HTERT RPE-1 (cell line): ENCODE results near the gene DNAH17.

Experiments
- in situ Hi-C: fragments of 300-500 bp; cut with MboI; formaldehyde crosslinking; loops from 4 replicates; pipeline ENCODE4 v1.14.3; 2020; ENCODE audit warnings: low sequenced_read_pairs

DNAH17 gene

DNA sequence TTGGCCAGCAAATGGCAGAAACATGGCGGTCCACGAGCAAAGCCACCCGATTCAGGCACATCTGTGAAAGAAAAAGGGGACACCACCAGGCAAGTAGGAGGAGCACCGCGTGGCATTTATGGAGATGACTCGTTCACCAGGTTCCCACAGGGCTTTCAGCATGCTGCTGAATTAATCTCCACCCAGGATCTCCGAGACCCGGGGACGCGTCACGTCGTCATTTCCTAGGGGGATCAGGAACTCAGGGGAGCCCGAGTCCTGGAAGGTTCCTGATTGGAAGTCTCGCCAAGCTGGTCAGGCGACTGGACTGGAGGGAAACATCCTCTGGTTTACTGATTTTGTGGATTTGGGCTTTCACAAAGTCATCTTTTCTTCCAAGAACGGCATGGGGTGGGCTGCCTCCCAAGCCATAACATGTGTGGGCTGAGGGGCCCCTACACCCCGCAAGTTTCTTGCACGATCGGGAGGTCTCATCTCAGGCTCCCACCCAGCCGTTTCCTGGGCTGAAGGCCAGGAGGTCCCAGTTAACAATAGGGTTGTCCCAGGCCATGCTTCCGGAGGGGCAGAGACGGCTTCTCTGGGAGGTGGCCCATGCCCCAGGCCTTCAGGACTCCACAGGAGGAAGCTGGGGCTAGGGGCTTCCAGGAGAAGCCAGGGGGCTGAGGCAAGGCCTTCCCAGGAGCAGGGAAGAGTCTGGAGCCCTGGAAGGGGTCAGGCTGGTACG is 645 bp downstream of the DNAH17 start:
- in situ Hi-C loops: no loop called here

GRCh38 chr17:78575899-78576298 is 1.3 kb downstream of the DNAH17 start:
- in situ Hi-C loops: no loop called here

- in situ Hi-C loops: no loop called here
Observed at GRCh38 chr17:78575340-78575739, 1.9 kb downstream of the DNAH17 start.

GRCh38 chr17:78573955-78574354 is 3.2 kb downstream of the DNAH17 start:
- in situ Hi-C loops: no loop called here

- in situ Hi-C loops: no loop called here
Observed at GRCh38 chr17:78572239-78573205, 4.7 kb downstream of the DNAH17 start.

DNA sequence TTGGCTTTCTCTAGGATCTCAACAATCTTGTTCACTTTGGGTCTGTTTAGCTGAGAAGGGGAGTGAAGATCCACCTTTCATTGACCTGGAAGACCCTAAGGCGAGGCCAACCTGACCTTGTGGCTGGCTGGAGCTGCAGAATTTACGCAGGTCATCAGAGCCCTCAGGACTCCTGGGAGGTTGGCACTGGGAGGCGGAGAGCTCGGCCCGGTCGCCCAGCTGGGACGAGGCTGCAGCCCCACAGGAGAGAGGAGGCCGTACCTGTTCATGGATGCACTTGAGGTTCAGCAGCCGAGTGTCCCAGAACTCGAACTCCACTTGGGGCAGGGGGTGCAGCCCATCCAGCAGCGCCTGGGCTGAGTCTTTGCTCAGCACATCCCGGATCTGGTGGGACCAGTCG is 5.9 kb downstream of the DNAH17 start:
- in situ Hi-C loops: no loop called here

- in situ Hi-C loops: no loop called here
Observed at GRCh38 chr17:78568494-78569115, 8.6 kb downstream of the DNAH17 start.

- in situ Hi-C loops: no loop called here
Observed at GRCh38 chr17:78567991-78568390, 9.2 kb downstream of the DNAH17 start.

DNA sequence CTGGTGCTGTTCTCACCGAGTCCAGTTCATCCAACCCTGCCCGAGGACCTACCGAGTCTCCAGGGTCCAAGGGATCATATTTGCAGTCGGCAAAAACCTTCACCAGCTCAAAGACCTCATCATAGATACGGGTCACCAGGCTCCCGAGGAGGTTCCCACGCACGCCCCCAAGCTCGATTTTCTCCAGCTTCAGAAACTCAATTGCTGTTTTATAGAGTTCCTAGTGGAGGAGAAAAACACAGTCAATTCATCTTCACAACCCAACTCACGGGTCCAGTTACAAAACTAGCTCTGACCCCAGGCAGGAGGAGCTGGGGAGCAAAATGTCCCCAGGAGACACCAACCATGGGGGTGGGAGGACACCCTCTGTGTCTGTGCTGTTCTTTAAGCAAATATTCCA is 10.2 kb downstream of the DNAH17 start:
- in situ Hi-C loops: no loop called here

- in situ Hi-C loops: no loop called here
Observed at GRCh38 chr17:78563189-78564145, 13.7 kb downstream of the DNAH17 start.

DNA sequence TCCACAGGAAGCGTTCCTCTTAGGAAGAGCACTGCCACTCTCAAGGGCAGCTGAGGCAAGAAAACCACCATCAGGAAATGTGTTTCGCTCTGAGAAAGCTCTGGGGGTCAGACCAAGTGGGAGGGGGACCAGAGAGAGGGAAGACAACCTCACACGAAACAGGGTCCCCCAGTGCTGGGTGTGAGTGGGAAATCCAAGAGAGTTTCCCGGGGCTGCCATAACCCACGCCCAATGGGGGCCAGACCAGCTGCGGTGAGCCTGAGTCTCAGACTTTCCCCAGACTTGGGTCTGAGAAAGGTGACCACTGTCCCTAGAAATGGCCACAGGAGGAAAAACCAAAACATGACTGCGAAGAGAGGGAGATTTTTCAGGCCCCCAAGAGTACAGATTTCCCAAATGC is 14.5 kb downstream of the DNAH17 start:
- in situ Hi-C loops: no loop called here

- in situ Hi-C loops: no loop called here
Observed at GRCh38 chr17:78561166-78561565, 16.0 kb downstream of the DNAH17 start.

DNA sequence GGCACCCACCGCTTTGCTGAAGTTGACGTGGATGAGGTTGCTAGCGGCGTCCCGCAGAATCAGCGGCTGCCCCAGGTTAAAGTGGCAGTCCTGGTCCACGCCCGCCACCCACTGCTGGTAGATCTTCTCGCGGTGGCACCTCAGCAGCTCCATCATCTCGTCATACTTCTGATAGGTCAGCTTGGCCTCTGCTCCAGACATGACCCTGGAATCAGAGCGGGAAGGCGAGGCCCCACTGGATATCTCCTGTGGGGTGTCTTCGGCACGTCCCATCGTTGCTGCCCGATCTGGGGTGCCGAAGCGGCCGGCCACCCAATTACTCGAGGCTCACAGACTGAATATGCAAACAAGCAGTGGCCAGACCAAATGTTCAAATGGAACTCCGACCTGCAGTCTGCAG is 16.5 kb downstream of the DNAH17 start:
- in situ Hi-C loops: no loop called here

DNA sequence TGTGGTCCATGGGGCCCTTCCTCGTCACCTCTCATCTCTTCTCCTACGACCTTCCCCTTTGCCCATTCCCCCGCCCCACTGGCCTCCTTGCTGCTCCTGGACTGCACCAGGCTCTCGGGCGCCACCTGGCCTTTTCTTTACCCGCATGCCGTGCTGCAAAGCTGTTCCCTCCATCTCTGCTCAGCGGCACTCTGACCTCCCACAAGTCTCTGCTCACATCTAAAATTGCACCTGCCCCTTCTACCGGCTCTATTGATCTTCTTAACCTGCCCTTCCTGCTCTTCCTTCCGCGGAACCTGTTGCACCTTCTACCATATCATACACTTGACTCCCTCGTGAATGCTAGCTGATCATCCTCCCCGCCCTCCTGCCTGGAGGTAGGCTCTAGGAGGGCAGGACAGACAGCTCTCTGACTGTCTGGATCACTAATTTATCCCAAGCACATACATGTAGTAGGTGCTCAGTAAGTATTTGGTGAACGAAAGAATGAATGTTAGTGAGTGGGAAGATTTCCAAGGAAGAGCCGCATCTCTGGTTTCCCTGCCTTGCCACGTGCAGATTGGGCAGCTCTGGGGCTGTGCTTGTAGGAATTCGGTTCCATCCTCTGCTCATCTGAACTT is 17.3 kb downstream of the DNAH17 start:
- in situ Hi-C loops: no loop called here

GRCh38 chr17:78558989-78559388 is 18.2 kb downstream of the DNAH17 start:
- in situ Hi-C loops: no loop called here

- in situ Hi-C loops: no loop called here
Observed at GRCh38 chr17:78558181-78558850, 18.9 kb downstream of the DNAH17 start.

GRCh38 chr17:78557598-78558039 is 19.6 kb downstream of the DNAH17 start:
- in situ Hi-C loops: no loop called here

DNA sequence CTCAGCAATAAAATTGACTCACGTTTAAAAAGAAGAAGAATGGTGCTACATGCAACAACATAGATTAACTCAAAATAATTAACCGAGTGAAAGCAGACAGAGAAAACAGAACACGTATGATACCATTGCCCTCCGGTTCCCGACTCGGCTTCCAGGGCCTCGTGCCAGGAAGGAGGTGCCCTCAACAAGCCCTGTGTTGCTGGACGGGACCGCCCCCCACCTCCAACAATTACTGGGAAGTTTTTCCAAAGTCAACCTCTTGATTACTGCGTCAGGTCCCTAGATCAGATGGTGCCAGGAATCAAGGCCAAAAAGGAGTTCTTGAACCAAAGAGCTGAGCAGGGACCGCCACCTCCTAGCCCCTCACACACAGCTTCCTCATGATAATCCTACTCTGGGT is 20.4 kb downstream of the DNAH17 start:
- in situ Hi-C loops: no loop called here

GRCh38 chr17:78555746-78556401 is 21.3 kb downstream of the DNAH17 start:
- in situ Hi-C loops: no loop called here
